A549 (cell line): ENCODE results near the gene FAM217B. TPM values are rescaled to one million over a fixed set of nuclear protein-coding genes. Genes with fewer than 3 reads are reported as not detected.
A peak's percentile ranks its signal among the peaks of the same experiment; 100 is the strongest.

Source experiments
- ATAC-seq, 2 experiments: fragments of 200-7000 bp in 1 of 2; fragments of >200 bp in 1 of 2; cut with Nextera tagmentation in 1 of 2; cut with Tn5 transposase in 1 of 2; 3 replicates each; pipeline versions ENCODE4 v1.8.0 to v1.9.1; 2018 to 2020; ENCODE audit warnings: mild to moderate bottlenecking in 1 of 2, moderate library complexity in 1 of 2
- CTCF ChIA-PET: fragments of 300-600 bp; sonication (Branson Sonifier 250); formaldehyde crosslinking; extraction: SDS; loops from one replicate; lab custom pipeline; 2021; ENCODE audit warnings: antibody characterized with exemption, inconsistent platforms; lab: Yijun Ruan, JAX
- POLR2A ChIA-PET: fragments of 350-600 bp; formaldehyde crosslinking; extraction: SDS; loops from one replicate; lab custom pipeline; 2021; ENCODE audit warnings: antibody characterized with exemption, inconsistent platforms; lab: Yijun Ruan, JAX
- DNase-seq, 2 experiments: peaks; one replicate each; pipeline versions ENCODE4 v3.0.0 to v3.0.0-alpha.2; 2011 to 2016; ENCODE audit warnings: low read depth in 1 of 2, low spot score in 1 of 2
- FAIRE-seq: peaks from 2 replicates; lab custom pipeline; 2011; peaks lifted over from hg19 to GRCh38; lab: Jason Lieb, UNC
- H3K27ac ChIP-seq, 2 experiments: fragments of >200 bp; sonication (Bioruptor Twin); formaldehyde crosslinking; 3 replicates each; pipeline ENCODE4 v1.5.1; 2016 to 2017
- H3K4me1 ChIP-seq: fragments of >200 bp; sonication (Bioruptor Twin); formaldehyde crosslinking; 3 replicates; pipeline ENCODE4 v1.6.1; 2016
- H3K4me2 ChIP-seq: fragments of >200 bp; sonication (Bioruptor Twin); formaldehyde crosslinking; 3 replicates; pipeline ENCODE4 v1.6.1; 2016
- H3K4me3 ChIP-seq: fragments of >200 bp; sonication (Bioruptor Twin); formaldehyde crosslinking; 3 replicates; pipeline ENCODE4 v1.5.1; 2016
- H3K9me3 ChIP-seq: fragments of >200 bp; sonication (Bioruptor Twin); formaldehyde crosslinking; 3 replicates; pipeline ENCODE4 v1.6.1; 2016
- BHLHE40 ChIP-seq: IDR thresholded peaks from 2 replicates; pipeline ENCODE4 v1.6.1; 2012; ENCODE audit warnings: low read depth, low read length, inconsistent platforms
- CBX2 ChIP-seq: fragments of 200-600 bp; sonication (generic); IDR thresholded peaks from 2 replicates; pipeline ENCODE4 v1.6.1; 2016; ENCODE audit warnings: low read depth, mild to moderate bottlenecking, borderline replicate concordance
- CTCF ChIP-seq: fragments of >200 bp; sonication (Bioruptor Twin); formaldehyde crosslinking; IDR thresholded peaks from 3 replicates; pipeline ENCODE4 v1.5.1; 2016
- E2F6 ChIP-seq: IDR thresholded peaks from 2 replicates; pipeline ENCODE4 v1.6.1; 2012; ENCODE audit warnings: low read depth, borderline replicate concordance
- EHMT2 ChIP-seq: fragments of 200-600 bp; sonication (generic); IDR thresholded peaks from 2 replicates; pipeline ENCODE4 v1.6.1; 2016; ENCODE audit warnings: antibody characterized with exemption, low read depth, mild to moderate bottlenecking, moderate library complexity
- FOSL2 ChIP-seq, 2 experiments: fragments of 450-650 bp in 1 of 2; fragments of >200 bp in 1 of 2; sonication (Bioruptor Twin) in 1 of 2; formaldehyde crosslinking; IDR thresholded peaks; 2 replicates each; pipeline versions ENCODE4 v1.5.0 to v1.6.1; 2016 to 2020; ENCODE audit warnings: mild to moderate bottlenecking in 1 of 2, moderate library complexity in 1 of 2
- HES2 ChIP-seq: fragments of >200 bp; sonication (Bioruptor Twin); formaldehyde crosslinking; IDR thresholded peaks from 2 replicates; pipeline ENCODE4 v1.6.1; 2016
- HMGXB4 ChIP-seq: fragments of 250-450 bp; sonication (Bioruptor Pico); IDR thresholded peaks from 2 replicates; pipeline ENCODE4 v1.5.0; 2021; ENCODE audit warnings: mild to moderate bottlenecking, moderate library complexity, borderline replicate concordance
- JUNB ChIP-seq: fragments of >200 bp; sonication (Bioruptor Twin); formaldehyde crosslinking; IDR thresholded peaks from 2 replicates; pipeline ENCODE4 v1.6.1; 2016
- MAFK ChIP-seq: fragments of 450-650 bp; IDR thresholded peaks from 2 replicates; pipeline ENCODE4 v1.6.1; 2014; ENCODE audit not compliant: partially characterized antibody
- NFE2L2 ChIP-seq: fragments of 150-350 bp; conservative IDR thresholded peaks from 2 replicates; pipeline ENCODE4 v1.6.1; 2014; ENCODE audit warnings: low read length
- NPAS2 ChIP-seq: fragments of 250-450 bp; sonication (Bioruptor Pico); IDR thresholded peaks from 2 replicates; pipeline ENCODE4 v1.8.0; 2022; ENCODE audit warnings: mild to moderate bottlenecking, moderate library complexity, borderline replicate concordance
- NR3C1 ChIP-seq: fragments of >200 bp; sonication (Bioruptor Twin); formaldehyde crosslinking; IDR thresholded peaks from 3 replicates; pipeline ENCODE4 v1.6.1; 2017
- PBX3 ChIP-seq: IDR thresholded peaks from 2 replicates; pipeline ENCODE4 v1.6.1; 2012
- POLR2A ChIP-seq: IDR thresholded peaks from 2 replicates; pipeline ENCODE4 v1.6.1; 2012; ENCODE audit warnings: mild to moderate bottlenecking, low read length
- RAD21 ChIP-seq, 2 experiments: fragments of >200 bp in 1 of 2; sonication (Bioruptor Twin) in 1 of 2; formaldehyde crosslinking in 1 of 2; IDR thresholded peaks in 1 of 2; conservative IDR thresholded peaks in 1 of 2; 2 replicates in 1 of 2; 3 replicates in 1 of 2; pipeline ENCODE4 v1.6.1; 2012 to 2018; ENCODE audit warnings: inconsistent platforms in 1 of 2
- RARB ChIP-seq: fragments of 250-450 bp; sonication (Bioruptor Pico); IDR thresholded peaks from 2 replicates; pipeline ENCODE4 v1.8.0; 2021; ENCODE audit warnings: mild to moderate bottlenecking, moderate library complexity
- RFX5 ChIP-seq: fragments of 450-650 bp; IDR thresholded peaks from 2 replicates; pipeline ENCODE4 v1.7.1; 2014; ENCODE audit warnings: antibody characterized with exemption, mild to moderate bottlenecking, moderate library complexity
- RNF2 ChIP-seq: fragments of 200-600 bp; sonication (generic); IDR thresholded peaks from 2 replicates; pipeline ENCODE4 v1.6.1; 2016; ENCODE audit warnings: low read depth, mild to moderate bottlenecking, antibody characterized with exemption, moderate library complexity, borderline replicate concordance
- ZC3H11A ChIP-seq: fragments of 450-650 bp; IDR thresholded peaks from 2 replicates; pipeline ENCODE4 v1.6.1; 2014; ENCODE audit warnings: antibody characterized with exemption, mild to moderate bottlenecking
- WGBS: methylation state at CpG from one replicate; pipeline ENCODE4 v1.1.6; 2017; ENCODE audit errors: missing lambda C conversion rate; 5-methylcytosine and 5-hydroxymethylcytosine counted together
- polyA plus RNA-seq, 4 experiments: library from polyadenylated mRNA; depleted of rRNA in 3 of 4; stranded (reverse); fragments of >200 nt; fragmentation: RNase III in 1 of 4; extraction: RNeasy Plus Mini Kit Qiagen cat#74134 plus additional on column Dnase treatment in 1 of 4; gene quantifications; 2 replicates in 3 of 4; 3 replicates in 1 of 4; pipeline ENCODE4 v1.2.3, GENCODE V29; 2011 to 2017

Gene FAM217B
- polyA plus RNA-seq, 2 of the 4 experiments (the other 2 are of a cell fraction): 6.2 to 11.6 TPM

- DNase-seq (peak; percentile 46 to 56), ATAC-seq (peak; percentile 72 to 80; a peak in 5 of 6 replicates), FAIRE-seq (no peak)
- ChIA-PET POLR2A (no interaction called here), CTCF (no interaction called here)
- Histone ChIP-seq H3K4me2 (peak overlapping the region; percentile 45), H3K4me1 (peaks cover 20% of the 10 kb centered on the region), H3K4me3 (no peak overlapping the region), H3K9me3 (no peaks in the 10 kb centered on the region), H3K27ac (no peak overlapping the region)
- TF ChIP-seq NFE2L2 (no peak), MAFK (peak; percentile 51), PBX3 (no peak), JUNB (no peak), FOSL2 (IDR thresholded peaks at IDR 0.05) (no peak), FOSL2 (CRISPR knock-in tag; IDR thresholded peaks at IDR 0.05) (peak; percentile 59), ZC3H11A (no peak), EHMT2 (no peak)
- WGBS: 26% methylated on average over 5 of the region's 5 CpGs
Measured at GRCh38 chr20:59988141-59988540, 48.0 kb downstream of the FAM217B start.

GRCh38 chr20:59992526-59993084, 52.4 kb downstream of the FAM217B start:
- Histone ChIP-seq H3K4me2 (no peak overlapping the region), H3K4me1 (peaks cover 20% of the 10 kb centered on the region), H3K27ac (no peak overlapping the region), H3K4me3 (no peak overlapping the region), H3K9me3 (no peaks in the 10 kb centered on the region)
- CTCF ChIA-PET: interaction anchor here (0.6 to 2.0 kb wide), 7 partner anchors 11 to 330 kb away, joined by 3 to 5 read pairs (median 4); no protein-coding TSS in a partner anchor
- DNase-seq (peak in 1 of 2 experiments; percentile 11), FAIRE-seq (no peak), ATAC-seq (no peak)
- WGBS: 20% methylated on average over 4 of the region's 4 CpGs
- POLR2A ChIA-PET: interaction anchor here (0.7 kb wide), 1 partner anchor 226 kb away, joined by 3 read pairs; no protein-coding TSS in a partner anchor
- TF ChIP-seq RAD21 (conservative IDR thresholded peaks at IDR 0.05 in 1 of 2, IDR thresholded peaks at IDR 0.05 in 1 of 2) (peak; percentile 26 to 55; a peak in 3 of 5 replicates), CTCF (peak; percentile 19; the same call in 1 of the 3 replicates), JUNB (no peak)

- 51% methylated on average over 18 of the region's 18 CpGs for WGBS
- ChIA-PET POLR2A (no interaction called here), CTCF (interaction anchor here (0.9 kb wide), 1 partner anchor 9 kb away, joined by 4 read pairs; no protein-coding TSS in a partner anchor)
- Histone ChIP-seq H3K4me2 (no peak overlapping the region), H3K4me1 (peaks cover 8% of the 10 kb centered on the region; the same call in 2 of the 3 replicates), H3K27ac (no peak overlapping the region), H3K9me3 (no peaks in the 10 kb centered on the region), H3K4me3 (no peak overlapping the region)
- ATAC-seq: no peak
- FAIRE-seq: no peak
- DNase-seq: no peak
- no peak for TF ChIP-seq BHLHE40
- TF ChIP-seq CBX2: no peak
- TF ChIP-seq HES2: no peak
- TF ChIP-seq NFE2L2: no peak
- no peak for TF ChIP-seq NR3C1
- TF ChIP-seq PBX3: no peak
- no peak for TF ChIP-seq FOSL2 (IDR thresholded peaks at IDR 0.05)
- TF ChIP-seq FOSL2 (CRISPR knock-in tag; IDR thresholded peaks at IDR 0.05): no peak
- TF ChIP-seq RAD21 (conservative IDR thresholded peaks at IDR 0.05 in 1 of 2, IDR thresholded peaks at IDR 0.05 in 1 of 2): no peak
- TF ChIP-seq POLR2A: no peak
- TF ChIP-seq HMGXB4 (CRISPR knock-in tag): no peak
- no peak for TF ChIP-seq RARB
- TF ChIP-seq RFX5: no peak
- TF ChIP-seq RNF2: no peak
- no peak for TF ChIP-seq CTCF
- no peak for TF ChIP-seq NPAS2
- no peak for TF ChIP-seq E2F6
Measured at GRCh38 chr20:59993736-59994430, 53.7 kb downstream of the FAM217B start.
